Mucosa of rectum (tissue), 2 donors: Measurements from ENCODE around the gene CCDC134.
A peak's percentile ranks its signal among the peaks of the same experiment; 100 is the strongest.

ENCODE experiments used
- H3K27ac ChIP-seq, 2 donors: one replicate each; pipeline ENCODE4 v1.7.0; 2013; ENCODE audit warnings: inconsistent platforms in 2 of 2, low read depth in 2 of 2, low read length in 2 of 2
- H3K27me3 ChIP-seq, 2 donors: one replicate each; pipeline ENCODE4 v1.7.0; 2013; ENCODE audit warnings: low read length in 2 of 2; ENCODE audit not compliant: control insufficient read depth in 2 of 2, insufficient read depth in 2 of 2
- H3K36me3 ChIP-seq, 2 donors: one replicate each; pipeline ENCODE4 v1.7.0; 2013; ENCODE audit warnings: low read length in 2 of 2; ENCODE audit not compliant: control insufficient read depth in 2 of 2, insufficient read depth in 2 of 2
- H3K4me1 ChIP-seq, 2 donors: one replicate each; pipeline ENCODE4 v1.7.0; 2013; ENCODE audit warnings: low read length in 2 of 2, mild to moderate bottlenecking in 1 of 2; ENCODE audit not compliant: control insufficient read depth in 2 of 2, insufficient read depth in 2 of 2
- H3K4me3 ChIP-seq, 2 donors: one replicate each; pipeline ENCODE4 v1.7.0; 2013; ENCODE audit warnings: low read length in 2 of 2
- H3K9ac ChIP-seq, 2 donors: one replicate each; pipeline ENCODE4 v1.7.0; 2013; ENCODE audit warnings: low read length in 2 of 2, low read depth in 1 of 2, mild to moderate bottlenecking in 1 of 2
- H3K9me3 ChIP-seq, 2 donors: one replicate each; pipeline ENCODE4 v1.7.0; 2013; ENCODE audit warnings: low read length in 2 of 2; ENCODE audit not compliant: control insufficient read depth in 2 of 2
- donor health status: healthy.
- donor health status: Normal muscosa, but diverticular disease.

CCDC134 gene

GRCh38 chr22:41822317-41823057 is 22.0 kb downstream of the CCDC134 start:
- Histone ChIP-seq H3K4me3 (no peak overlapping the region), H3K27me3 (no peaks in the 10 kb centered on the region), H3K36me3 (peaks cover 2 to 6% of the 10 kb centered on the region in 2 donors), H3K27ac (no peak overlapping the region), H3K9ac (no peak overlapping the region), H3K9me3 (no peaks in the 10 kb centered on the region), H3K4me1 (peaks cover 20 to 28% of the 10 kb centered on the region in 2 donors)

GRCh38 chr22:41823797-41824196 is 23.3 kb downstream of the CCDC134 start:
- peaks cover 2 to 6% of the 10 kb centered on the region in 2 donors for H3K36me3 ChIP-seq
- H3K4me3 ChIP-seq, result no peak overlapping the region
- no peaks in the 10 kb centered on the region for H3K9me3 ChIP-seq
- peak overlapping the region in 1 of 2 donors; percentile 0 for H3K9ac ChIP-seq
- H3K27me3 ChIP-seq, result no peaks in the 10 kb centered on the region
- no peak overlapping the region for H3K27ac ChIP-seq
- peaks cover 33 to 40% of the 10 kb centered on the region in 2 donors for H3K4me1 ChIP-seq

DNA sequence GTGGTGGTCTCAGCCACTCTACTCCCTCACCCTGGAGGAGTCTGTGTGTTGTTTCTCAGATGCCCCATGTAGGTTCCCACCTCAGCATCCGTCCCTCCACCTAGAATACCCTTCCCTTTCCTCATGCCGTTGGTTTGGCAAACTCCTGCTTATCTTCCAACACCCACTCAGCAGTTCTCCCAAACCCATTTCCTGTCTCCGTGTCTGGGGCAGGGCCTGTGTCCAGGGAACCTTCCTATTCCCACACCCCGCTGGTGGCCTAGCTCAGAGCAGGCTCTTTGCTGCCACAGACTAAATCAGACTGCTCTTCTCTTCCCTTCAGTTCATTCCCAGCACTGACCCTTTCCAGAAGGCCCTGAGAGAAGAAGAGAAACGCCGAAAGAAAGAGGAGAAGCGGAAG is 24.9 kb downstream of the CCDC134 start:
- H3K4me1 ChIP-seq, result peaks cover 35 to 44% of the 10 kb centered on the region in 2 donors
- H3K9me3 ChIP-seq, result no peaks in the 10 kb centered on the region
- no peak overlapping the region for H3K4me3 ChIP-seq
- peaks cover 2 to 4% of the 10 kb centered on the region in 2 donors for H3K36me3 ChIP-seq
- peak overlapping the region in 1 of 2 donors; percentile 66 for H3K9ac ChIP-seq
- peak overlapping the region in 1 of 2 donors; percentile 77 for H3K27ac ChIP-seq
- no peaks in the 10 kb centered on the region for H3K27me3 ChIP-seq

- peak overlapping the region; percentile 65 to 66 for H3K9ac ChIP-seq
- H3K36me3 ChIP-seq, result peaks cover 0 to 2% of the 10 kb centered on the region in 2 donors
- no peak overlapping the region for H3K4me3 ChIP-seq
- no peaks in the 10 kb centered on the region for H3K27me3 ChIP-seq
- peak overlapping the region; percentile 65 to 77 for H3K27ac ChIP-seq
- no peaks in the 10 kb centered on the region for H3K9me3 ChIP-seq
- peaks cover 35 to 44% of the 10 kb centered on the region in 2 donors for H3K4me1 ChIP-seq
Observed at GRCh38 chr22:41826021-41826420, 25.5 kb downstream of the CCDC134 start.

GRCh38 chr22:41826430-41827383 is 26.2 kb downstream of the CCDC134 start:
- peak overlapping the region; percentile 65 to 66 for H3K9ac ChIP-seq
- no peaks in the 10 kb centered on the region for H3K27me3 ChIP-seq
- peaks cover 35 to 44% of the 10 kb centered on the region in 2 donors for H3K4me1 ChIP-seq
- no peaks in the 10 kb centered on the region for H3K9me3 ChIP-seq
- H3K27ac ChIP-seq, result peak overlapping the region; percentile 65 to 77
- H3K36me3 ChIP-seq, result peaks cover 0 to 2% of the 10 kb centered on the region in 2 donors
- H3K4me3 ChIP-seq, result no peak overlapping the region

- H3K27me3 ChIP-seq, result no peaks in the 10 kb centered on the region
- no peak overlapping the region for H3K4me3 ChIP-seq
- H3K9me3 ChIP-seq, result no peaks in the 10 kb centered on the region
- H3K4me1 ChIP-seq, result peaks cover 35 to 48% of the 10 kb centered on the region in 2 donors
- H3K36me3 ChIP-seq, result no peaks in the 10 kb centered on the region
- H3K9ac ChIP-seq, result no peak overlapping the region
- peak overlapping the region; percentile 66 to 77 for H3K27ac ChIP-seq
Observed at GRCh38 chr22:41827671-41828070, 27.2 kb downstream of the CCDC134 start.

DNA sequence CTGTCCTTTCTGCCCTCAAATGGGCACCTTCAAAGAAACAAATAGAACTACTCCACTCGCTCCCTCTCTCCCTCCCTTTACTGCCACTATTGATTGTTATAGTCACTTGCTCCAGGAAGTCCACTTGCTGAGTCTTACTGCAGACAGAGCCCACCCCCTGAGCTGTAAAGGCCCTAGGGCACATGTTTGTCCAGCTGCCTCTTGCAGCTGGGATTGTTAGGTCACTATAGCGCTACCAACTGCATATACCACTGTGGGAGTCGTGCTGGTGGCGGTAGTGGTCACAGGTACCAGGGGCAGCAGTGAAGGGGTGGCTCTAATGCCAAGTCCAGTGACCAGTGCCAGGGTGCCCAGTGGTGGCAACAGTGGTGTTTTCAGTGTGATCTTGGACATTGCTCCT is 28.0 kb downstream of the CCDC134 start:
- Histone ChIP-seq H3K4me1 (peaks cover 35 to 46% of the 10 kb centered on the region in 2 donors), H3K4me3 (no peak overlapping the region), H3K36me3 (no peaks in the 10 kb centered on the region), H3K27ac (peak overlapping the region; percentile 66 to 77), H3K27me3 (no peaks in the 10 kb centered on the region), H3K9ac (peak overlapping the region; percentile 1 to 52), H3K9me3 (no peaks in the 10 kb centered on the region)

DNA sequence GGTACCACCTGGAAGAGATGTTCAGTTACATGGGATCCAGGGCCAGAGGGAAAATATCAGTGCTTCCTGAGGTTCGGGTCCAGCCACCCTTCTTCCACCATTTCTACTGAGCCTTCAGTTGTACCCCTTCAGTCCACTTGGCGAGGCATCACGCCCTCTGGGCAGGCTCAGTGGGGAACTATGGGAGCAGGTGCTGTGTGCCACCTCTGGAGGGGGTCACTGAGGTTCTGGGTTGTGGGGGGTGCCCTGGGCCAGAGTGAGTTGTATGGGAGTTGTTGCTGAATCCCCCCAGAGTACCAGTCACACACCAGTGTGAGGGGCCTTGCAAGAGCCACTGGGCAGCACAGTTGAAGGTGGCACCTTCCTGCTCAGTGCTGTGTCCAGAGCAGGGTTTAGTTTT is 29.7 kb downstream of the CCDC134 start:
- Histone ChIP-seq H3K36me3 (peaks cover 0 to 2% of the 10 kb centered on the region in 2 donors), H3K4me3 (no peak overlapping the region), H3K27ac (no peak overlapping the region), H3K27me3 (no peaks in the 10 kb centered on the region), H3K9me3 (no peaks in the 10 kb centered on the region), H3K9ac (no peak overlapping the region), H3K4me1 (peaks cover 41 to 54% of the 10 kb centered on the region in 2 donors)

- Histone ChIP-seq H3K9ac (peak overlapping the region in 1 of 2 donors; percentile 92), H3K4me3 (no peak overlapping the region), H3K27me3 (no peaks in the 10 kb centered on the region), H3K4me1 (peaks cover 30 to 42% of the 10 kb centered on the region in 2 donors), H3K36me3 (peaks cover 5 to 6% of the 10 kb centered on the region in 2 donors), H3K27ac (peak overlapping the region; percentile 92 to 94), H3K9me3 (no peaks in the 10 kb centered on the region)
Observed at GRCh38 chr22:41831383-41831782, 30.9 kb downstream of the CCDC134 start.
